Mammary epithelial cell (primary cell): ENCODE results near the gene CTAGE4.

Source experiments
- EZH2 ChIP-seq: IDR thresholded peaks from 2 replicates; pipeline ENCODE4 v1.6.1; 2012; ENCODE audit warnings: low read length, inconsistent platforms, borderline replicate concordance
- TF ChIP-seq, protein P1 (sequence below), 2 donors: IDR thresholded peaks in 1 of 2; conservative IDR thresholded peaks in 1 of 2; 2 replicates each; pipeline ENCODE4 v1.5.1; 2011 to 2012; ENCODE audit warnings: inconsistent platforms in 2 of 2, low read length in 2 of 2, mild to moderate bottlenecking in 2 of 2, control low read depth in 1 of 2, low read depth in 1 of 2; ENCODE audit not compliant: insufficient read depth in 1 of 2; ENCODE audit errors: extremely low read depth in 1 of 2

DNA sequence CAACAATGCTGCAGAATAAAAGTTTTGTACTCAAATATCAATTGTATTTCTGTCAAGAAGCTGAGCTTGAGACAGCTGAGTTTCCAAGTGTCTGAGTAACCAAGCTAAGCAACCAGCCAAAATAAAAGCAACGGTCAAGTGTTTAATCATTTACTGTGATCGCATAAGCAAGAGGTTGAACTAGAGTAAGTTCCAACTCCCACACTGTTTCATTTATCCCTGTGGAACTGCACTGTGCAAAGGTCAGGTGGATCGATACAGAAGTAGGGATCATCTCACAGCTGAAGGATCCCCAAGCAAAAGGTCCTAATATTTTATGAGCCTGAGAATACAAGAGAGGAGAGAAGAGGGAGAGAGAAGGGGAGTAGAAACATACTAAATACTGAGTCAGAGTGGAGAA is 38.8 kb upstream of the CTAGE4 start:
- TF ChIP-seq EZH2: no peak
- TF ChIP-seq, protein P1, sequence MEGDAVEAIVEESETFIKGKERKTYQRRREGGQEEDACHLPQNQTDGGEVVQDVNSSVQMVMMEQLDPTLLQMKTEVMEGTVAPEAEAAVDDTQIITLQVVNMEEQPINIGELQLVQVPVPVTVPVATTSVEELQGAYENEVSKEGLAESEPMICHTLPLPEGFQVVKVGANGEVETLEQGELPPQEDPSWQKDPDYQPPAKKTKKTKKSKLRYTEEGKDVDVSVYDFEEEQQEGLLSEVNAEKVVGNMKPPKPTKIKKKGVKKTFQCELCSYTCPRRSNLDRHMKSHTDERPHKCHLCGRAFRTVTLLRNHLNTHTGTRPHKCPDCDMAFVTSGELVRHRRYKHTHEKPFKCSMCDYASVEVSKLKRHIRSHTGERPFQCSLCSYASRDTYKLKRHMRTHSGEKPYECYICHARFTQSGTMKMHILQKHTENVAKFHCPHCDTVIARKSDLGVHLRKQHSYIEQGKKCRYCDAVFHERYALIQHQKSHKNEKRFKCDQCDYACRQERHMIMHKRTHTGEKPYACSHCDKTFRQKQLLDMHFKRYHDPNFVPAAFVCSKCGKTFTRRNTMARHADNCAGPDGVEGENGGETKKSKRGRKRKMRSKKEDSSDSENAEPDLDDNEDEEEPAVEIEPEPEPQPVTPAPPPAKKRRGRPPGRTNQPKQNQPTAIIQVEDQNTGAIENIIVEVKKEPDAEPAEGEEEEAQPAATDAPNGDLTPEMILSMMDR (conservative IDR thresholded peaks at IDR 0.05 in 1 of 2, IDR thresholded peaks at IDR 0.05 in 1 of 2; ENCODE audit: extremely low read depth in 1 of 2, insufficient read depth in 1 of 2, low read depth in 1 of 2, low read length in 2 of 2): no peak
